ENCODE data around the gene ANKRD18B.
"Not testable (repeated sequence)": the region's sequence is repeated elsewhere in the genome, so short reads cannot be mapped to it uniquely, and the experiment has no call there.

The ANKRD18B gene

DNA sequence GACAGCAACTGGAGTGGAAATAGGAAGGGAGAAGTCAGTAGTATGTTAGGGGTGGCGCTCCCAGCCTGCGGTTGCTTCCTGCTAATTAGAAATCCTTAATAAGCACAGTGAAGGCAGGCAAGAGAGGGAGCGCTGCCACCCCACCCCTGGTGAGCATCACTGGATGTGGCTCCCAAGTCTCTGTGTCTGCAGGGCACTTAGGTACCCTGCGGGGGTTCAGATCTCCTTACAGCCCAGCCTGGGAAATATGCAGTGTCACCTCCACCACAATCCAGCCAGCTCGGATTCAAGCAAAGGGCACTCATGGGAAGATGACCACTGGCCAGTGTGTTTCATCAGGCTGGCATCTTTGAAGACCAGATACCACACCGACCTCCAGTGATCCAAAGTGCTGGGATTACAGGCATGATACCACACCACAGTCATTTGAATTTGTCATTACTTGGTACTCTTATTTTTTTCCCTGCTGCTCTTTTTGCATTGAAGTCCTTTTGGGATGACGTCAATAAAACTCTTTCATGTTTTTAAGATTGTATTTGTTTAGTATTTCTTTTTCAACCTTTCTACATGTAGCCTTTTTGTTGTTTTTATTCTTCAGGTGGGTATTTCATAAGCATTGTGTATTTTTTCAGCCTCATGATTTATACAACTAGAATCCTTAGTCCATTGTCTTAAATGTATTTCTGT is 90.1 kb downstream of the ANKRD18B start:
- no peak for TF ChIP-seq ZNF384 (IDR thresholded peaks at IDR 0.05)
- TF ChIP-seq BHLHE40 (IDR thresholded peaks at IDR 0.05; ENCODE audit: borderline replicate concordance), result no peak
- TF ChIP-seq FOXK2 (IDR thresholded peaks at IDR 0.05), result no peak
- TF ChIP-seq FOXM1 (IDR thresholded peaks at IDR 0.05; ENCODE audit: borderline replicate concordance), result no peak
- TF ChIP-seq SUZ12 (IDR thresholded peaks at IDR 0.05), result no peak
- TF ChIP-seq HDGF (IDR thresholded peaks at IDR 0.05; ENCODE audit: borderline replicate concordance), result no peak
- TF ChIP-seq, protein P1, sequence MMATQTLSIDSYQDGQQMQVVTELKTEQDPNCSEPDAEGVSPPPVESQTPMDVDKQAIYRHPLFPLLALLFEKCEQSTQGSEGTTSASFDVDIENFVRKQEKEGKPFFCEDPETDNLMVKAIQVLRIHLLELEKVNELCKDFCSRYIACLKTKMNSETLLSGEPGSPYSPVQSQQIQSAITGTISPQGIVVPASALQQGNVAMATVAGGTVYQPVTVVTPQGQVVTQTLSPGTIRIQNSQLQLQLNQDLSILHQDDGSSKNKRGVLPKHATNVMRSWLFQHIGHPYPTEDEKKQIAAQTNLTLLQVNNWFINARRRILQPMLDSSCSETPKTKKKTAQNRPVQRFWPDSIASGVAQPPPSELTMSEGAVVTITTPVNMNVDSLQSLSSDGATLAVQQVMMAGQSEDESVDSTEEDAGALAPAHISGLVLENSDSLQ (IDR thresholded peaks at IDR 0.05), result no peak
- TF ChIP-seq FOXA1 (IDR thresholded peaks at IDR 0.05), result no peak
- no peak for TF ChIP-seq CTBP1 (IDR thresholded peaks at IDR 0.05; ENCODE audit: borderline replicate concordance)
- no peak for TF ChIP-seq ARNT (IDR thresholded peaks at IDR 0.05)
- no peak for TF ChIP-seq TARDBP (IDR thresholded peaks at IDR 0.05)
- TF ChIP-seq LEF1 (IDR thresholded peaks at IDR 0.05; ENCODE audit: borderline replicate concordance), result no peak
- TF ChIP-seq NFRKB (IDR thresholded peaks at IDR 0.05), result no peak
- no peak for TF ChIP-seq ELF4 (IDR thresholded peaks at IDR 0.05)
- no peak for TF ChIP-seq L3MBTL2 (conservative IDR thresholded peaks at IDR 0.05)
- TF ChIP-seq SP1 (IDR thresholded peaks at IDR 0.05), result no peak
- DNase-seq (ENCODE audit: extremely low spot score), result no peak
- ChIA-PET CTCF (no interaction called here), POLR2A (no interaction called here)

DNA sequence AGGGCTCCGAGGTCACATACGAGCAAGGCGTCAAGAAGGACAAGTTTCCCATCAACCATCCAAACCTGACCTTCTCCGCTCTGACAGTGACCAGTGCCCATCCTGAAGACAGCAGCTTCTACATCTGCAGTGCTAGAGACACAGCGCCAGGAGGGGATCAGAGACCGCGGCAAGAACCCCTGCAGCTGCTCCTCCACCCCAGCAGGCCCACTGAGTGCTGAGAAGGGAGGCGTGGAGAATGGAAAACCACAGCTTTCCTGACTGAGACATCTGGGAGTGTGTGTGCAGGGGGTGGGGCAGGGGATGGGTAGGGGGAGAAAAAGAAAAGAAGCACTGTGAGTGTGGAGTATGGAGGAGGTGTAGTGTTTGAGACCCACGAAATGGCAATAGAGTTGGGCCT is 94.3 kb downstream of the ANKRD18B start:
- DNase-seq (ENCODE audit: extremely low spot score); POLR2A ChIA-PET; CTCF ChIA-PET: not testable (repeated sequence)

DNA sequence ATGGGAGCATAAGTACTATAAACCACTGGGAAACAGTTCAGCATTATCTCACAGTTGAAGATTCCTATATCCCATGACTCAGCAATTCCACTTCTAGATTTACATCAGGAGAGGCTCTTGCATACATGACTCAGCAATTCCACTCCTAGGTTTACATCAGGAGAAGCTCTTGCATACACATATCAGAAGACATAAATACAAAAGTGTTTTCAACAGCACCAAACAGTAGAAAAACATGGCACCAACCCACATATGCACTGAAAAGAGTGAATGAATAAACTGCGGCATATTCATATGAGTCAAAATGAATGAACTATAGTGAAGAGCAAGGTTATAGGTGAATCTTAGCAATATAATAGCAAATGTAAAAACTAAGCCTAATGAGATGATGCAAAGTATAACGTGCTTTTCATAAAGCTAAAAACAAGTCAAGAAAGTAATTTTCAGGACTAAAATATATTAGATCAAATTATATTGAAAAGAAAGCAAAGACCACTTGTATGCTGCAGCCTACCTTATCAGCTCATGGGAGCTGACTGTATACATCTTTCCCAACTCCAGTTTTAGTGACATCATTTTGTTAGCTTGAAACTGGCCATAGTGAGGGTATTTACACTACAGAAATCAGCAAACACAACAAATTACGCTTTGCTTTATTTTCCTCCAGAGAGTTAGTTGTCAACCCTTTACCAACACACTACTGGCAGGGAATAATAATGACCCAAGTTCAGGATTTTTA is 95.8 kb downstream of the ANKRD18B start:
- no peak for TF ChIP-seq LEF1 (IDR thresholded peaks at IDR 0.05; ENCODE audit: borderline replicate concordance)
- no peak for TF ChIP-seq BHLHE40 (IDR thresholded peaks at IDR 0.05; ENCODE audit: borderline replicate concordance)
- ChIA-PET POLR2A (no interaction called here), CTCF (interaction anchor here (1.3 to 3.4 kb wide), 2 partner anchors 100 to 101 kb away, joined by 3 to 16 read pairs; no protein-coding TSS in a partner anchor)
- DNase-seq (ENCODE audit: extremely low spot score), result no peak

DNA sequence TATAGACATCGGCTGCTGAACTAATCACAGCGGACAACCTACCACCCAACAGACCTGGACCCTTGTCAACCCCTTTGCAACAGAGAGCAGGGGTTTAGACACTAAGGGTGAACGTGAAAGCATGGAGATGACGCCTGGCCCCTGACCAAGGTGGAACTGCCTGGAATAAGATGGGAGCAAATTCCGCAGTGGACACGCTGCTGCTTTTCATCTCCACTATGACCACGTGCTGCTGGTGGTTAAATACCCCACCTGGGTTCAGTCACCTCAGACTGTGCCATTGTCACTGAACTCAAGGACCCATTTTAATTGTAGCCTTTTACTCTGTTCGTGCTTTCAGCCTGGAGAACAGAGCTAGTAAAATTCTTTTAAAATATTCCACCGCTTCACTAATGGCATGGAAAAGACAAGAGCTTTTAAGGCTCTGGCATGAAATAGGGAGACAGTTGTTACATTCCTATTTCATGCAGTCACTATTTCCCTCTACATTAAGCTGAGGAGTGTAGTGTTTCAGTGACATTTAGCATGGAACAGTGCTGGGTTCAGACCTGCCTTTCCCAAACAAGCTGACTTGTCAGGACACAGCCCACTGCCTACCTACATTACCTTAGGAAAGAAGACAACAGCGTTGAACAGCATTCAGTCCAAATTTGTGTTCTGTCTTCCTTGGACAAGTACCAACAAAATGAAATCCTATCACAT is 96.8 kb downstream of the ANKRD18B start:
- no peak for DNase-seq (ENCODE audit: extremely low spot score)
- POLR2A ChIA-PET, result no interaction called here
- CTCF ChIA-PET, result interaction anchor here (0.6 to 3.4 kb wide), 4 partner anchors 99 to 299 kb away, joined by 3 to 16 read pairs (median 4); no protein-coding TSS in a partner anchor
- TF ChIP-seq ELF4 (IDR thresholded peaks at IDR 0.05) (no peak), FOXA1 (IDR thresholded peaks at IDR 0.05) (no peak)
